Measurements from ENCODE around the gene AGAP1.
A peak's percentile ranks its signal among the peaks of the same experiment; 100 is the strongest.

AGAP1 gene

DNA sequence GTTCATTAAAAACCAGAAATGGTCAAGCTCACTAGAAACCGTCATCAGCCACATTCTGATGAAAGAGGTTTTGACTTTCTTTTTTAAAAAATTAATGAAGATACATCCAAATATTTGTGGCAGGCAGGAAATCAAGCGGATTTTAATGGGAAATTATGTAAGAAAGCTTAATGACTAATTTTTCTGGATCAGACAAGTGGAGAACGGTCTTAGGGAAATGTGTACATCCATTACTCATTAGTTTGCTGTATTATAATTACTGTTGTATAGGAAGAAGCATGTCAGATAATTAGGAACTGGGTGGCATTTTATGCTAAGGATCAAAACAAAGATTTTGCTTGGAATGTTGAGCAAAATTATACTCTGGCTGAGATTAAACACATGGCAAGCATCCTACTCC, 39.4 kb downstream of the AGAP1 start:
- no peak for DNase-seq (ENCODE audit: low spot score)

DNA sequence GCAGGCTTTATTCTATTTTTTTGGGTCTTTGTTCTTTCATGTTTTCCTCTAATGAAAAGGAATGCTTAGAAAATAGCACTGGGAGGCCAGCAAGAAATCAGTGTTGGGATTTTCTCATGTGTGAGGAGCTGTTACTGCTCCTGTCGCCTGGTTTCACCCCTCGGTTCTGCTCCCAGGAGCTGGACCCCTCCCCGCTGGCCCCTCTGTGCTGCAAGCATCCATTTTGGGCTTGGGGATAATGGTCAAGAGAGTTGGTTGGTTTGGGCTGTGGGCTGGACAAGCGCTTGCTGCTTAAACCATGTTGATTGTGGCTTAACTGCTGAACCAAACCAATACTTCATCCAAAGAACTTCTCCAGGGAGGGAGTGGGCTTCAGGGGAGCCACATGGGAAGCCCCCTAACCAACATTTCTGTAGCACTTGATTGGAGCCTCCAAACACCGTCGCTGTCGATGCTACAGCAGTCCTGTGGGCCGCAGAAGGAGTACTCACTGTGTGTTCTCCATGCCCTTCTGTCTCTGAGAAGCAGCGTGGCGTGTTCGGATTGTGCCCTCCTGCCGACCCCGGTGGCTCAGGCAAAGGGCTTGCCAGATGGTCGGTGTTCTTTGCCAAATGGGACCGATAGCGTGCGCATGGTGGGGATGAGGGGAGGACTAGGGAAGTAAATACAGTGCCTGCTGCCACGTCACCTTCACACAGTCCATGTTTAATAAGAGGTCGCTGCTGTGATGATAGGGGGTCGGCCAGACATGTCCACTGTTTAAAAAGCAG, 40.0 kb downstream of the AGAP1 start:
- DNase-seq (ENCODE audit: low spot score): no peak

DNA sequence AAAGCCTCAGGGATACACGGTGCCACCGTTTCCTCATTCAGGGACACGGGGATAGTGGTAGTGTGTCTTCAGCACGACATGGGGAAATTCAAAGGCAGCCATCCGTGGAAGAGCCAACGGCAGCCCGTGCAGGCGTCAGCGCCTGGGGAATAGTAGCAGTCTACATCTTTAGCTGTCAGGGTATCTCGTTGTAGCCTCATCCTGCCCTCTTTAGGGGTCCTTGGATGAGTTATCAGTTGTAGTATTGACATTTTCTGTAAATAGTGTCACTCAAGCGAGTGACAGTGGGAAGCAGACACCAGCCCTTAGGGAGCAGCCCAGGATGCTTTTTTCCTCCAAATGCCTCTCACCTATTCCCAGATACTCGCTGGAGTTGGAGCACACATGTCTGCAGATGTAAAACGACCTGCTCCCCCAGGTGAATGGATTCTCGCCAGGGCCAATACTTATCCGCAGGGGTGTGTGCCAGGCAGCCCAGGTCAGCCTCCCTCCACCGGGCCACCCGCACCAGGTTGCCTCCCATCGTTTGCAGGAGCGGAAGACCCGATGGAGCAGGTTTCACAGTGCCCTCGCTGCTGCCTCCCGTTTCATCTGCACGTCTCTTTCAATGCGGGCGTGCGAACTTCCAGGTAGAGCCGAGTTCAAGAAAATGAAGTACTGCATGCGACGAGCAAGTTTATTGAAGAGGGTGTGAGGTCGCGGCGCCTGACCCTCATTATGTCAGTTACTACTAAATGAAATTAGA, 41.0 kb downstream of the AGAP1 start:
- DNase-seq (ENCODE audit: low spot score): no peak

DNA sequence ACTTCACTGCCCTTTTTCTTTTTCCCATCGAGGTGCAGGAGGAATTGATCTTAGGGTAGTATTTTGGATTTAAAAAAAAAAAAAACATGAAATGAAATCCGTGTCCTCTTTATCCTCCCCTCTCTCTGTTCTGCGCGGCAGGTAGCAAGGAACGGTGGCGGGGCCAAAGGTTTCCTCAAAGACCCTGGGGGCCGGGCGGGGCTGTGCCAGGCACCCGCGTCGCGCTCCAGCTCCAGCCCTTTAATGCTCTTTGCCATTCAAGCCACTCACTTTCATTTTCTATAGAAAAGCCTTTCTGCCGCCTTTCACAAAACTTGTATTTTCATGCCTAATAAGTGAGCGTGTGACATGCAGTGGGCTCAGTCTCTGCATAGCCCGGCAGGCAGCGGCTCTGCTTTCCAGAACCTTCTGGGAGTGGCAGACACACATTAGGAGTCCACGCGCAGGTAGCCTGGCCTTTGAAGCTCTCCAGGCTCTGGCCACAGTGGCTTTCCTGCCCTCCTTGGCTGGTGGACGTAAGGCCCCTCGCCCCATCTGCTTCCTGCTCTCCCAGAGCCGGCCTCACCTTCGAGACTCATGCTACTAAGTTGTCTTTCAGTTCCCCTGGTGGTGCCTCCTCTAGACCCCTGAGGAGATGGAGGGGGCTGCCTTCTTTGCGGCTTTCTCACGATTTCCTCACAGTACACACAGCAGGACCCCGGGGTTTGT, 41.7 kb downstream of the AGAP1 start:
- DNase-seq (ENCODE audit: low spot score): no peak

DNA sequence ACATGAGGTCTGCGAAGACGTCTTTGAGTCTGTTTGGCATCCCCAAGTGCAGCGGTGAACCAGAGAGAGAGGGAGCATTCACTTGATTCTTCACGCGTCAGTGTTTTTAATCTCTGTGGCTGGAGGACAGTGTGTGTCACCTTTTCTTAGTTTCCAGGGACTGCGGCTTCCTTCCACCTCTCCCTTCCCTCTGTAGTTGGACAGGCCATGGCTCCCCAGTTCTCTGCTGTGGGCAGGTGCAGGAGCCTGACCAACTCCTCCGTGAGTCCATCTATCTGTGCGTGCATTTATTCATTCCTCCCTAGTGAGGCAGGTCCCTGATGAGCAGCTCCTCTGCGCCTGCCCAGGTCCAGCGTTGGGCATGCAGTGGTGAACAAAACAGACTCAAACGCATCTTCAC, 42.9 kb downstream of the AGAP1 start:
- DNase-seq (ENCODE audit: low spot score): no peak

DNA sequence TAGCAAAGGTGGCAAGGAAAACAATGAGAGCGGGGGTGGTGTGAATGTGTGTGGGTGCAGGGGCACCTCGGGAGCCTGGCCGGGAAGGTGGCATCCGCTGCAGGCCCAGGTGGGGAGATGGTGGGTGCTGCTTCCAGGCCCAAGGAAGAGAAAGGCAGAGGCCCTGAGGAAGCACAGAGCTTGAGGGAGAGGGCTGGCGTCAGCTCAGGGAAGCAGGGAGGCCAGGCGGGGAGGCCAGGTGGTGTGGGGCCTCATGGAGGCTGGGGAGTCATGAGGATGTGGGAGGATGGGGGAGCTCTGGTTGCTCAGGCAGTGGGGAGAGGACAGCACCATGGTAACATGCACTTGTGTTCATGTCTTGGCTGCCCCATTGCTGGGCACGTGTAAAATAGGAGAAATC, 43.3 kb downstream of the AGAP1 start:
- no peak for DNase-seq (ENCODE audit: low spot score)

DNA sequence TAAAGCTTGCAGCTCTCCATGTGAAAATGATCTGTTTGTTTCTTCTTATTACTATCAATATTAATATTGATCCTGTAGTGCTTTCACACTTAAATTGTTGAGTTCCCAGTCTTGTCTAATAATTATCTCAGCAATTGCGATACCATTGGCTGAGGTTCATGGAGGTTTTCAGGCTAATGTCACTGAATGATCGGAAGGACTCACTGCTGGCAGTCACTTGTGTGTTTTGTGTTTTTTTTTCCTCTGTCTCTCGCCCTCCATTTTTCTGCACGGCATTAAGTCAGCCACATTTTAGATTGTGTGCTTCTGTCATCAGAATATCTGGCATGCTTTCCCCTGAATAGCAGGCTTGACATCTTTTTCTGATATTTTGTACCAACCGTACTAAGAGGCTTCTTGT, 43.7 kb downstream of the AGAP1 start:
- no peak for DNase-seq (ENCODE audit: low spot score)

DNA sequence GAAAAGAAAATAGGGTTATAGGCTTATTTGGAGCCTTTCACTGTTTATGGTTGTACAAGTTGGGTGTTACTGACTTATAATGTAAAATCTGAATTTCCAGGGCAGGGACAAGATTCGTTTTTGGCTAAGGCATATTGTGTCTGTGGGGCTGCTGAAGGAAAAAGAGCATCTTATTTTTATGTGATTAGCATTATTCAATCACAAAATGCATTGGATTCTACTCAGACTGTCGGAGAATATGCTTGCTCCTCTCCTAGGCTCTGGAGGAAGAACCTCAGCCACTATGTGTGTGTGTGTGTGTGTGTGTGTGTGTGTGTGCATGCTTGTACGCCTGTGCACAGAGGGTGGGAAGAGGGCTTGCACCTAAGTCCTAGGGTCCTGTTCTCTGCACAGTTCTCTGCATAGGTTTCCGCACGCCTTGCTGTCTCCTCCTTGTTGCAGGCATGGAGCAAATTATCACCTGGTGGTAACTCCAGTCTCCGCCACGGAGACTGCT, 44.3 kb downstream of the AGAP1 start:
- DNase-seq (ENCODE audit: low spot score): no peak

DNA sequence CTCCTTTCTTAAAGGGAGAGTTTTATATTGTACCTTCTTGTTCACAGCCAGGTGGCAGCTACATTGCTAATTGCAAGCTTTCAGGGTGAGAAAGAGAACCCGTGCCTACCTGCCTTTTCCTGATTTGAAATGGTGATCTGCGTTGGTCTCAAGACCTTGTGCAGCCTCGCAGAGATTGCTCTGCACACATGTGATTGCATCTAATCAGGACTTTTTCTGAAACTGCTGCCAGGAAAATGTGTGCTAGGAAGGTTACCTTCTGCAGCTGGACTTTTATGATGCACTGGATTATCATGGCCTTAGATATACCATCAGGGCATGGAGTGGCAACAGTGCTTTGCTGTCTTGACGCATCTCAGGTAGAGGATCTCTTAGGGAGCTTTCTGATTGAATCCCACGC, 45.1 kb downstream of the AGAP1 start:
- no peak for DNase-seq (ENCODE audit: low spot score)

DNA sequence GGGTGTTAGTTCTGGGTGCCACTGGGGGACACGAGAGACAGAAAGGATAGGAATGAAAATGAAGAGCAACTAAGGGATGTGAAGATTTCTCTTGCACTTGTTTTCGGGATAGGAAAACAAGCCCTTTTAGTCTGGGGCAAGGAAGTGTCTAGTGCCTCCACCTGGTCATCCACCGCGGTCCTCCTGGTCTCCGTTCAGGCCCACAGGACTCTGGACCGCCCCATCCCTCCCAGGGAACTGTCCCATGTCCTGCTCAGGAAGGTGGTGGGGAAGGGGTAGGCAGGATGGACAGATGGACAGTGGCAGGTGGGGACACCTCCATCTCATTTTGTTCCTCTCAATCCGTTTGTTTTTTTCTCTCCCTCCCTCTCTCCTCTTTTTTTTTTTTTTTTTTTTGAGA, 45.9 kb downstream of the AGAP1 start:
- no peak for DNase-seq (ENCODE audit: low spot score)

DNA sequence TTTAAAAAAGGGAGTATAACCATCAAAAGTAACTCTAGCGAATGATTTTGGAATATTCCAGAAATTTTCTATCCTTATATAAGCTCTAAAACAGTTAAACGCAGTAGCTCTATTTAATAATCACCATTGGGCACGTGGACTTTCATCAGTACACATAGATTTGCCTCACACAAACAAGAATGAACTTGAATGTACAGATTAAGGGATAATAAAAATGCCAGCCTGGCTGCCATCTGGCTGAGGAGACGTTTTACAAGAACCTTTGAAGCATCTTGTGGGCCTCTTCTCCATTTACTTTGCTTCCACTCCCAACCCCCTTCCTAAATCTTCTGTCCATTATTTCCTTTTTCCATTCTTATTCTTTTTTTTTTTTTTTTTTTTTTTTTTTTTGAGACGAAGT, 47.2 kb downstream of the AGAP1 start:
- no peak for DNase-seq (ENCODE audit: low spot score)

DNA sequence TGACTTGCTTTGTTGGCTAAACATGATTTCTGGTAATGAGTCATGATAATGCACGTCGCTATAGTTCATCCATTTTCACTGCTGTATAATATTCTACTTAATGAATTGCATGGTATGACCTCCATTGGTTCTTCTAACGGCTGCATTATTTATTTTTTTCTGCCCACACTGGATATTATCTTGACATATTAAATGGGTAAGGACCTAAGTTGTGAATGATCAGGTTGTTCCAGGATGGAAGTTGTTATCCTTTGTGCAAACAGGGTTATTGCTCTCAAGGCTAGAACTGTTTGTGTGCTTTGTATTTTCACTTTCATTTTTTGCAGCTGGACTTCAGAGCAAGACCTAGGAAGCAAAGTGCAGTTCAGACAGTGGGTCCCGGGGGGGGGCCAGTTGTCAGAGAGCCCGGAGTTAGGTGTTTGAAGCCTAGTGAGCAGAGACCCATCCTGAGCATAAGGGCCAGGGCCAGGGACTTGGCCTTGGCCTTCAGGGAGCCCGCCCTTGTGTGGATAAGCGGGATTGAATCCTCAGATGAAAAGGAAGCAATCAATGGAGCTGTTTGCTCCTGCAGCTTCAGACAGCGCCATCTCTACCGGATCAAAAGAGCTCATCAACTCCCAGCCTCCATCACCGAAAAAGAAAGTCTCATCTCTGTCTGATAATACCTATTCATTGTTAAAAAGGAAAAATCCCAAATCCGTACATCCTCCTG, 48.2 kb downstream of the AGAP1 start:
- DNase-seq (ENCODE audit: low spot score): peak; percentile 66

DNA sequence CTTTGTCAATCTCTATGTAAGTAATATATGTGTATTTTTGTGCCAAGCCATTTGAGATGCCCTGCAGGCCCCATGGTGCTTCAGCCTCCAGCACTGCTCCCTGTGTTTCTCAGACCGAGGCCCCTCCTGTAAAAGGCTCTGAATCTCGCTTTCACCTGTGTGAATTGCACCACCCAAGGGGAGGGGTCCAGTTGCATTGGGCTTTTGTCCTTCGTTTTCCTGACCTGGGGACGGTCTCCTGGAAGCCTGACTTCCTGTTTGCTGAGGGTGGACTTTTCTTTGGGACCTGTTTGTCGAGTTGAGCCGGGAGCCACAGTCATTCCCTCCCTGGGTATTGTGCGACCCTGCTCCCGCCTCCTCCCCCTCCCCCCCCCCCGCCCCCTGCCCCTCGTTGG, 48.9 kb downstream of the AGAP1 start:
- peak; percentile 39 for DNase-seq (ENCODE audit: low spot score)

DNA sequence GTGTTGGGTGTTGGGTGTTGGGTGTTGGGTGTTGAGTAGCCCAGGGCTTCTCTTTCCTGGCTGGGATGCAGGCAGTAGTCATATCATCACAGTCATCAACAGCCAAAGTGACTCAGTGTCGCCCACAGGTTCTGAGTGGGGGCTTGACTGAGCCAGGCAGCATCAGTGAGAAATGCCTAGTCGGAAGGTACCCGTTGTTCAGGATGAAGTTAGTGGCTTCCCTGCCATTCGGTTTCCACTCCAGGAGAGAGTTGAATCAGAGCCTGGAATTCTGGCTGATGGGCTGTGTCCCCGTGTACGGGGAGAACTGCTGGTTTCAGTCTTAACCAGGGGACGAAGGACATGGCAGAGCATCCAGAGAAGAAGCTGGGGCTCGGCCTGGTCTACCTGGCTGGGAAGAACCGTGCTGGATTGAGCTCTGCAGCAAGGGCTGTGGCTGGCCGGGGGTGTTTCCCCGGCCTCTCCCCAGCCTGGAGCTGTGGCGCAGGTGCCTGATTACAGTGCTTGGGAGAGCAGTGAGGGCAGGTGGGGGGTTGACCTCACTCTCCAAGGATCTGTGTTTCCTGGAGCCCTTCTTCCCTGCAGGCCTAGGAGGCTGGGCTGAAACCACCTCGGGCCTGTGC, 49.4 kb downstream of the AGAP1 start:
- DNase-seq (ENCODE audit: low spot score): no peak

DNA sequence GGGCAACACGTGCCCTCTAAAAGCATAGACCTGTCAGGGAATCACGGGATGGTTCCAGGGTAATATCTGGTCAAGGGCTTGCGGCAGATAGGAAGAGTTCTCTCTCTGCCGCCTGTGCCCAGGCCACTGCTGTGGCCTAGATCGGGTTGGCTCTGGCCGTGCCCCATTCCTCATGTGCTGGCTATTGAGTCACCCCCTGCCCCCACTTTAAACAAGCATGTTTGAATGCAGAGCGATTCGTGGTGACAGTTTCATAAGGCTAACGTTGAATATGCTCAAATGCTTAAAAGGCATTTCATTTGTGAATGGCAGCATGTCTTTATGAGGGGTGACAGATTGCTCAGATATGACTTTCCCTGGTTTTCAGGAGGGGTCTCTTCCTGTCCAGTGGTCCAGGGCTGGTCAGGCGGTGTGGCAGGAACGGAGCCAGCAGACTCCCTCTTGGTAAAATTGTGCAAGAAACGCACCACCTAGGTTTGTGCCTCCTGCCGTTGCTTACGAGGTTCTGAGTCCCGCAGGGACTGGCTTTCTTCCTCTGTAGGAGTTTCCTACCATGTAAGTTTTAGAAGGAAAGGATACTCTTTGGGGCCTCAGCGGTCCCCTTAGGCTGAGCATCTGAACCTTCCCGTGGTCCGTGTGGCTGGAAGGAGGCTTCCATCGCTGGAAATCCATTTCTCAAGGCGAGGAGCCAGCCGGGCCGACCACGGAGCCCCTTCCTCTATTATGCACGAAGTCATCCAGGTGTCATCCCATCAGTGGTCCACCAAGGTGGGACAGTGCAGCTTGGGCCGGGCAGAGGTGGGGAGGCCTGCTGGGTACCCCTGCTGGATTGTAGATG, 50.2 kb downstream of the AGAP1 start:
- no peak for DNase-seq (ENCODE audit: low spot score)

DNA sequence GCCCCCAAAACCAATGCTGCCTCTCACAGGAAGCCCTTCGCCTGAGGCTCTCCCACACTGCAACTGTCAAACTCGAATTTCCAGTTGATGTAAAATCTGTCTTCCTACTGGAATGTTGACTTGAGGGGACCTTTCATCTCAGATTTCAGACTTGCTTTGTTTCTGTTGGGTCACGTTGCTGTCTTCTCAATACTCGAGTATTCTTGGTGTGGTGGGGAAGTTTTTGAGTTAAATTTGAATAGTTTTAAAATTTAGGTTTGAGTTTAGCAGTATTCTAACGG, 50.8 kb downstream of the AGAP1 start:
- no peak for DNase-seq (ENCODE audit: low spot score)

DNA sequence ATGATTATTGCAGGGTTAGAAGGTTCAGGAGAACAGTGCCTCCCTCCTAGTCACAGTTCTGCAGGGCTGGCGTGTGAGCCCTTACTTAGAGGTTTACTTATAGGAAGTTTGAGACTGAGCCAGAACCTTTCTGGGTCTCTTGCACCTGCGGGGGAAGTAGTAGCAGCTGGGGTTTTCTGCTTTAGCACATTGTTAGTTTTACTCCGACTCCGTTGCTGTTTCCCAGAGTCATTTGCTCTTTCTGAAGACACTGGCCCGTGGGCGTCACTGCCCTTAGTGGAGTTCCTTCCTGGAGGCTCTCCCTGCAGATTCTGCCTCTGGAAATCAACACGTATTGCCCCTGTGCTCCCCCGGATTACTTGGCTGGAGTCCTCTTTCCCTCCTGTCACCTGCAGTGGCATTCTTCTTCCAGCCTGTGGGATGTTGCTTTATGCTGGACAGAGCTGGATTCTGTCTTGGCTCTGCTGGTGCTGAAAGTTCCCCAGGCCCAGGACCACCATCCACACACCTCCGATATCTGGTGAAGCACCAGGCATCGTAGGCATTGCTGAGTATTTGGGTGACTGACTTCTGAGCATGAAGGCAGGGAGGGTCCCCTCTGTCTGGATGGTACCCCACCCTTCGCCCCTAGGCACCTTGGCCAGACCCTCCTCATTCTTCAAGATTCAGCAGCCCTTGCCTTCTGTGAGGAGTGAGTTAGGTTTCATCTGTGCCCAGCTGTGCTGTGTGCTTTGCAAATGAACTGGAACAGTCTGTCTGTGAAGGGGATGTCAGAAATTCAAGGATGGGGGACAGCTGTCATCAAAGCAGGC, 51.7 kb downstream of the AGAP1 start:
- DNase-seq (ENCODE audit: low spot score): no peak

DNA sequence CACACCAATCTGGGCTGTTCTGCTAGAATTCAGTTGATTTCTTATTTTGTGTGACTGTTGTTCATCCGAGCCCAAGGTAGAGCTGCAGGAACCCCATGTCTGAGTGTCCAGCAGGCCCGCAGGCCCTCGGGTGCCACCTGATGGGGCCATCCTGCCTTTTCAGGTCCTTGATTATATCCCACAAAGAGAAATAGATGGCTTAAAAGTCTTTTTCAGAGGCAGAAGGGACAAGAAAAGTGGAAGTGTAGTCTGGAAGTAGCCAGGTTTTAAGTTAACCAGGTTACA, 52.2 kb downstream of the AGAP1 start:
- DNase-seq (ENCODE audit: low spot score): no peak

DNA sequence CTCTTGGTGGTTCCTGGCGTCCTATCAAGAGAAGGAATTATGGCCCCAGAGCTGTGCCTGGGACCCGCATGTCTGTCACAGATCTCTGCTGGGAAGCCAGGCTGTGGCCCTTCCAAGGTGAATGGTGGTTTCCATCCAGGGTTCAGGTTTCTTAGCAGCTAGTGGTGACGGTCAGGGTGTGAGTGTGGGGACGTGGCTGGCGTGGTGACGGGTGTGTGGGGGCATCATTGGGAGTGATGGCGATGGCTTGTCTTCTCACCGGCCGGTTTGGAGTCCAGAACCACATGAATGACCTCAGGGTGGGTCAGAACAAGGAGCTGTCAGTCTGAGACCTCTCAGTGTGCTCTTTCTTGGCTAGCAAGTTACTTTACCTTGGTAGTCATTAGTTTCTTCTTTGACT, 52.6 kb downstream of the AGAP1 start:
- DNase-seq (ENCODE audit: low spot score): no peak

DNA sequence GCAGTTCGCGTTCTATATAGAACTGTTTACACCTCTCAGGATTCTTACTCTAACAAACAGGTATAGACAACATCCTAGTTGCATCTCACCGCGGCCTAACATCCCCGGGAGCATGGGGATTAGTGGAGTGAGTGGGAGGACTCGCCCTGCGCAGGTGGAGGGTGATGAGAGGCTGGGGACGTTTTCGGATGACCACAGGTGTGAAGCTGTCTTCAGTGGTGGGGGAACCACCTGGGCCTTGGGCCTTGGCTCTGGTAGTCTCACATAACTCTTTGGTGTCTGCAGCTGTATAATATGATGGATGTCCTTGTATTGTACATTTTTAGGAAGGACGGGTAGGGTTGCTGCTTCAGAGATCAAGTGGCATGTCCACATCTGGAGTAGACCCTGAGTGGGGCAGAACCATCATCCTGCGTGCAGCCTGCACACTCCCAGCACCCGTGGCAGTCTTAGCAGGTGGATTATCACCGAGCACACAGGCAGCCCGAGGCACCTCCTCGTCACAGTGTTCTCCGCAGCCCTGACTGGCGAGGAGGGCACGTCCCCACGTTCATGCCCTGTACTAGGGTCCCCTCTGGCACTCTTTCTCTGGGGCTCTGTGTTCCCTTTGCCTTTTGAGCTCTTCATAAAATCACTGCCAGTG, 56.0 kb downstream of the AGAP1 start:
- DNase-seq (ENCODE audit: low spot score): no peak

All from HuH-7.5 (cell line).